Neural progenitor cell (in vitro differentiated cells): ENCODE data around the gene SUSD6.

Source experiments
- CTCF ChIP-seq: fragments of 200-600 bp; sonication (generic); IDR thresholded peaks from 2 replicates; pipeline ENCODE4 v1.5.1; 2017; ENCODE audit warnings: antibody characterized with exemption, mild to moderate bottlenecking
- EZH2 ChIP-seq: fragments of 200-600 bp; sonication (generic); IDR thresholded peaks from 2 replicates; pipeline ENCODE4 v1.6.1; 2017; ENCODE audit warnings: antibody characterized with exemption, mild to moderate bottlenecking, moderate library complexity

- TF ChIP-seq CTCF = no peak
- no peak for TF ChIP-seq EZH2
Observed at GRCh38 chr14:69662636-69663299, 51.4 kb downstream of the SUSD6 start.
